ENCODE results near the gene ZNF571. TPM values are rescaled to one million over a fixed set of nuclear protein-coding genes. Genes with fewer than 3 reads are reported as not detected.

ZNF571 gene
- total RNA-seq, 4 donors from 2014 or later = 8.7 to 19.3 (median 13.8) TPM

- H3K4me3 ChIP-seq (replicated peaks in 1 of 3) = no peak overlapping the region
- no peaks in the 10 kb centered on the region for H3K27me3 ChIP-seq
- intact Hi-C loops (cut with DNase I) = loop anchor here (10.0 kb wide), 1 partner anchor 147 kb away; no protein-coding TSS in a partner anchor
- TF ChIP-seq POLR2A (IDR thresholded peaks at IDR 0.05) (no peak), CTCF (IDR thresholded peaks at IDR 0.05) (no peak)
- peaks cover 0 to 12% of the 10 kb centered on the region in 2 donors for H3K36me3 ChIP-seq
- no peaks in the 10 kb centered on the region for H3K4me1 ChIP-seq
- DNase-seq = no peak
- no peak overlapping the region for H3K27ac ChIP-seq
- peaks cover 11% of the 10 kb centered on the region for H3K9me3 ChIP-seq
Observed at GRCh38 chr19:37572203-37572602, 22.4 kb downstream of the ZNF571 start.

- intact Hi-C loops (cut with DNase I) = loop anchor here (5.0 to 10.0 kb wide), 3 partner anchors 431 to 1021 kb away; no protein-coding TSS in a partner anchor
- Histone ChIP-seq H3K4me1 (no peaks in the 10 kb centered on the region), H3K27ac (no peak overlapping the region), H3K27me3 (no peaks in the 10 kb centered on the region), H3K36me3 (peaks cover 22 to 24% of the 10 kb centered on the region in 2 donors), H3K9me3 (peaks cover 20% of the 10 kb centered on the region), H3K4me3 (replicated peaks in 1 of 3) (no peak overlapping the region)
- DNase-seq = no peak
- TF ChIP-seq CTCF (IDR thresholded peaks at IDR 0.05) (no peak), POLR2A (IDR thresholded peaks at IDR 0.05) (no peak)
Observed at GRCh38 chr19:37565370-37565669, 29.3 kb downstream of the ZNF571 start.

DNA sequence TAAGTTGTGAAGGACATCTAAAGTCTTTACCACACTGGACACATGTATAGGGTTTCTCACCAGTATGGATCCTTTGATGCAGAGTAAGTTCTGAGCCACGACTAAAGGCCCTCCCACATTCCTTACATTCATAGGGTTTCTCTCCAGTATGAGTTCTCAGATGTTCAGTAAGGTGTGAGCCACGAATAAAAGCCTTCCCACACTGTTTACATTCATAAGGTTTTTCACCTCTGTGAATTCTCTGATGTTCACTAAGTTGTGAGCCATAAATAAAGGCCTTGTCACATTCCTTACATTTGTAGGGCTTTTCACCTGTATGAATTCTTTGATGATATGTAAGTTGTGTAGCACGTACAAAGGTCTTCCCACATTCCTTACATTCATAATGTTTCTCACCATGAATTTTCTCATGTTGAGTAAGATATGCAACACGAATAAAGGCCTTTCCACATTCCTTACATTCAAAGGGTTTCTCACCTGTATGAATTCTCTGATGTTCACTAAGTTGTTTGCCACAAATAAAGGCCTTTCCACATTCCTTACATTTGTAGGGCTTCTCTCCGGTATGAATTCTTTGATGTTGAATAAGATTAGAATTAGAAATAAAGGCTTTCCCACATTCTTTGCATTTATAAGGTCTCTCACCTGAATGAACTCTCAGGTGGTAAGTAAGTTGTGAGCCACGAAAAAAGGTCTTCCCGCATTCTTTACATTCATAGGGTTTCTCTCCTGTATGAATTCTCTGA, 29.8 kb downstream of the ZNF571 start:
- Histone ChIP-seq H3K4me3 (replicated peaks in 1 of 3) (no peak overlapping the region), H3K27me3 (no peaks in the 10 kb centered on the region), H3K4me1 (no peaks in the 10 kb centered on the region), H3K9me3 (peaks cover 20% of the 10 kb centered on the region), H3K27ac (no peak overlapping the region), H3K36me3 (peaks cover 22 to 24% of the 10 kb centered on the region in 2 donors)
- 96 to 97% methylated on average over 7 of the region's 7 CpGs for WGBS, 2 donors
- TF ChIP-seq CTCF (IDR thresholded peaks at IDR 0.05) (no peak), POLR2A (IDR thresholded peaks at IDR 0.05) (no peak)
- no peak for DNase-seq
- intact Hi-C loops (cut with DNase I) = loop anchor here (5.0 to 10.0 kb wide), 3 partner anchors 430 to 1020 kb away; no protein-coding TSS in a partner anchor

DNA sequence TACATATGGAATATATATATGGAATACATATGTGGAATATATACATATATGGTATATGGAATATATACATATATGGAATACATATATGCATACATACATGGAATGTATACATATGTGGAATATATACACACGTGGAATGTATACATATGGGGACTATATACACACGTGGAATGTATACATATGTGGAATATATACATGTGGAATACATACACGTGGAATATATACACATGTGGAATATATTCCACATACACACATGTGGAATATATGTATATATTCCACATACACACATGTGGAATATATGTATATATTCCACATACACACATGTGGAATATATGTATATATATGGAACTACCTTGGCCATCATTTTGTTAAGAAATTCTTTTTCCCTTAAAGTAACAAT, 31.1 kb downstream of the ZNF571 start:
- no peak overlapping the region for H3K4me3 ChIP-seq (replicated peaks in 1 of 3)
- H3K4me1 ChIP-seq = no peaks in the 10 kb centered on the region
- WGBS, 2 donors = 93 to 95% methylated on average over 3 of the region's 3 CpGs
- no peak for DNase-seq
- intact Hi-C loops (cut with DNase I) = loop anchor here (10.0 kb wide), 2 partner anchors 429 to 1019 kb away; no protein-coding TSS in a partner anchor
- H3K9me3 ChIP-seq = peaks cover 21% of the 10 kb centered on the region
- H3K36me3 ChIP-seq = peaks cover 22 to 24% of the 10 kb centered on the region in 2 donors
- H3K27ac ChIP-seq = no peak overlapping the region
- no peaks in the 10 kb centered on the region for H3K27me3 ChIP-seq
- no peak for TF ChIP-seq CTCF (IDR thresholded peaks at IDR 0.05)
- no peak for TF ChIP-seq POLR2A (IDR thresholded peaks at IDR 0.05)
